ENCODE results near the gene ZNF132. TPM values are rescaled to one million over a fixed set of nuclear protein-coding genes. Genes with fewer than 3 reads are reported as not detected.
A peak's percentile ranks its signal among the peaks of the same experiment; 100 is the strongest.
"Not testable (repeated sequence)": the region's sequence is repeated elsewhere in the genome, so short reads cannot be mapped to it uniquely, and the experiment has no call there.

ZNF132 gene
- total RNA-seq, 6 experiments from 2014 or later = 4.0 to 5.2 (median 4.5) TPM

DNA sequence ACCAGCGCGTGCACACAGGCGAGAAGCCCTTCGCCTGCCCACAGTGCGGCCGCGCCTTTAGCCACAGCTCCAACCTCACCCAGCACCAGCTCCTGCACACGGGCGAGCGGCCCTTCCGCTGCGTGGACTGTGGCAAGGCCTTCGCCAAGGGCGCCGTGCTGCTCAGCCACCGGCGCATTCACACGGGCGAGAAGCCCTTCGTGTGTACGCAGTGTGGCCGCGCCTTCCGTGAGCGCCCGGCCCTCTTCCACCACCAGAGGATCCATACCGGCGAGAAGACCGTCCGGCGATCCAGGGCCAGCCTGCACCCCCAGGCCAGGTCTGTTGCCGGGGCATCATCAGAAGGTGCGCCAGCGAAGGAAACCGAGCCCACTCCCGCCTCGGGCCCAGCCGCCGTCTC lies 31.8 kb upstream of the ZNF132 start:
- no peak overlapping the region for H3K4me3 Mint-ChIP-seq
- TF ChIP-seq CTCF (IDR thresholded peaks at IDR 0.05) = no peak
- no peaks in the 10 kb centered on the region for H3K9me3 Mint-ChIP-seq
- peaks cover 3% of the 10 kb centered on the region; the same call in 1 of the 2 replicates for H3K27me3 Mint-ChIP-seq (ENCODE audit: insufficient read depth)
- no peak for DNase-seq
- H3K36me3 Mint-ChIP-seq (ENCODE audit: low read depth) = no peaks in the 10 kb centered on the region; the same call in none of the 2 replicates
- H3K4me1 Mint-ChIP-seq (ENCODE audit: low read depth) = peaks cover 38% of the 10 kb centered on the region
- no peak overlapping the region for H3K27ac Mint-ChIP-seq

- not testable (repeated sequence) for H3K27me3 Mint-ChIP-seq (ENCODE audit: insufficient read depth); H3K4me3 Mint-ChIP-seq; DNase-seq; H3K36me3 Mint-ChIP-seq (ENCODE audit: low read depth); H3K27ac Mint-ChIP-seq; H3K9me3 Mint-ChIP-seq
- H3K4me1 Mint-ChIP-seq (ENCODE audit: low read depth) = peaks cover 42% of the 10 kb centered on the region
These were observed 31.0 kb upstream of the ZNF132 start for GRCh38 chr19:58470837-58471543.

GRCh38 chr19:58469241-58470013 lies 29.5 kb upstream of the ZNF132 start:
- H3K9me3 Mint-ChIP-seq = no peaks in the 10 kb centered on the region
- peak; percentile 12; the same call in 1 of the 2 replicates for TF ChIP-seq CTCF (IDR thresholded peaks at IDR 0.05)
- no peaks in the 10 kb centered on the region; the same call in 1 of the 2 replicates for H3K36me3 Mint-ChIP-seq (ENCODE audit: low read depth)
- no peak for DNase-seq
- H3K4me3 Mint-ChIP-seq = no peak overlapping the region; the same call in 1 of the 2 replicates
- H3K4me1 Mint-ChIP-seq (ENCODE audit: low read depth) = peaks cover 35% of the 10 kb centered on the region
- H3K27me3 Mint-ChIP-seq (ENCODE audit: insufficient read depth) = no peaks in the 10 kb centered on the region; the same call in 1 of the 2 replicates
- no peak overlapping the region for H3K27ac Mint-ChIP-seq

DNA sequence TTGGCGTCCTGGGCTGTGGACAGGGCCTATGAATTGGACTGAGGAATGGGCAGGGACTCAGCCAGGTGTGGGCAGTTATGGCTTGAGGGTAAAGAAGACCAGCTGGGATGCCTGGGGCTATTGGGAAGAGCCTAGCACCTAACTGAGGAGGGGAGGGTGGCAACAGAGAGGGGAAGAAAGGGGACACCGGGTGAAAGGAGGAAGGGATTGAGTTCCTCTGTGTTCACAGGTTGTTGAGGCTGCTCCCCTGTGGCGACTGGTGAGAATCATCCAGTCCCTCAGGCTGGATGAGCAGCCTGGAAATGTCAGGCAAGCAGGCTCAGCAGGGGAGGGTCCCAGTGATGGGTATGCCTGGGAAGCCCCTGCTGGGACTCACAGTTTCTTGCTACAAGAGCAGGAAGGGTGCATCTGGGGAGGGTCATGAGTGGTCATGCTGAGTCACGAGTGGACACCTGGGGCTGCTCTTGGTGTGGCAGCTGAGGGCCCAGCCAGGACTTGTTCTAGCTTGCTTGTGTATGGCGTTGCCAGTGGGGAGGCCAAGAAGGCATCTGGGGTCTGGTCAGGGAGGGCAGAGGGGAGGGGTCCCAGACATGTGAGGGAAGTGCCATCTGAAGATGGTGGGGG lies 28.4 kb upstream of the ZNF132 start:
- Mint-ChIP-seq H3K4me1 (ENCODE audit: low read depth) (peaks cover 26% of the 10 kb centered on the region), H3K27me3 (ENCODE audit: insufficient read depth) (no peaks in the 10 kb centered on the region; the same call in 1 of the 2 replicates), H3K4me3 (peak overlapping the region; percentile 90), H3K27ac (peak overlapping the region; percentile 63), H3K36me3 (ENCODE audit: low read depth) (no peaks in the 10 kb centered on the region; the same call in 1 of the 2 replicates), H3K9me3 (no peaks in the 10 kb centered on the region)
- TF ChIP-seq CTCF (IDR thresholded peaks at IDR 0.05) = no peak
- DNase-seq = no peak

DNA sequence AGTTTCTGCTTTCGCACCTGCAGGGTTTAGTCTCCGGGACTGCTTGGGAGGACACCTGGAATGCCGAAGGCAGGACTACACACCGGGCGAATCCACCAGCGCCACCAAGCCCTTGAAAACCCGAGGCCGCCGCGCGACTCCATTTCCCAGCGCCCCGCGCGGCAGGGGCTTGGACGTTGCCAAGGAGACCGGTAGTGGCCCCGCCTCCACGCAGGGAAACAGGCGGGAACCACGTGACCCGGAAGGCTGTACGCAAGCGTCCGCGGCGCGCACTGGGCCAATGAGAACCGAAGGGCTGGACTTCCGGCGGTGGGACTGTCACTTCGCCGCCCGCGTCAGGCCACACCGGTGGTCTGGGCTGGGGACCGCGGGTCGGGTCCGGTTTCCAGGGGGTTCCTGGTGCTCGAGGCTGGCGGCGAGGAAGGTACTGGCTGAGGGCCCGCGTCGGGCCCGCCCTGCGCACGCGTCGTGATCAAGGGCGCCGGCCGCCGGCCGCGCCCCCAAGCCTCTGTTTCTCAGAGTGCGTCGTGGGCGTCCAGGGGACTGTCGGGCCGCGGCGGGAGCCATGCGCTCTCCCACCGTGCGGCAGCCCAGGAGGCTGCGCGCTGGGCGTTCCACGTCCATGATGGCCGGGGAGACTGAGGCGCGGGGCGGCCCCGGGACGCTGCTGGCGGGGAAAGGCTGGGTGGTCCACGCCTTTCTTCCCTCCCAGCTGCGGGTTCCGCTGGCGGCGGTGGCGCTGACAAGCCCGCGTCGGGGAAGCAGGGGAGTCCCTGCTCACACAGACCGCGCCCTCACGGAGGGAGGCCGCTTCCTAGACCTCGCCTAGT lies 27.0 kb upstream of the ZNF132 start, which contains the start of gene ZNF324:
TSS of gene ZNF324 (plus strand) at position 321 of the 830 bp plus-strand sequence. CDS start 2,106 bp downstream, outside the sequence.
- peak; percentile 95 for DNase-seq
- no peak for TF ChIP-seq CTCF (IDR thresholded peaks at IDR 0.05)
- Mint-ChIP-seq H3K9me3 (no peaks in the 10 kb centered on the region), H3K27ac (peak within 1 kb of the TSS; percentile 59), H3K36me3 (ENCODE audit: low read depth) (no peaks in the 10 kb centered on the region; the same call in 1 of the 2 replicates), H3K4me1 (ENCODE audit: low read depth) (peaks cover 26% of the 10 kb centered on the region), H3K4me3 (peak within 1 kb of the TSS; percentile 90), H3K27me3 (ENCODE audit: insufficient read depth) (no peaks in the 10 kb centered on the region; the same call in 1 of the 2 replicates)

Measured in HFFc6 (cell line).